Measurements from ENCODE around the gene DPF1. TPM values are rescaled to one million over a fixed set of nuclear protein-coding genes. Genes with fewer than 3 reads are reported as not detected.
A peak's percentile ranks its signal among the peaks of the same experiment; 100 is the strongest.

The DPF1 gene
- total and polyA plus RNA-seq, 10 of the 15 experiments (the other 5 are each of a cell fraction or from before 2014, with no cell fraction given), result 0.11 to 4.3 (median 2.4) TPM

- TF ChIP-seq RELA (IDR thresholded peaks at IDR 0.05; ENCODE audit: borderline replicate concordance, partially characterized antibody) (no peak), PML (IDR thresholded peaks at IDR 0.05; ENCODE audit: low read length) (no peak), PAX8 (IDR thresholded peaks at IDR 0.05) (no peak), SP1 (IDR thresholded peaks at IDR 0.05; ENCODE audit: low read depth, low read length) (peak; percentile 93), SMC3 (IDR thresholded peaks at IDR 0.05; ENCODE audit: borderline replicate concordance, low read length) (no peak), NFYB (IDR thresholded peaks at IDR 0.05; ENCODE audit: insufficient read depth, low read depth, low read length) (peak; percentile 82; the same call in 1 of the 2 replicates), E4F1 (IDR thresholded peaks at IDR 0.05; ENCODE audit: borderline replicate concordance, partially characterized antibody) (no peak), CBX3 (IDR thresholded peaks at IDR 0.05; ENCODE audit: borderline replicate concordance, low read depth) (no peak), CEBPB (IDR thresholded peaks at IDR 0.05; ENCODE audit: borderline replicate concordance in 1 of 2, low read depth in 2 of 2, low read length in 2 of 2) (no peak), IRF4 (IDR thresholded peaks at IDR 0.05; ENCODE audit: low read depth, low read length) (peak; percentile 48; the same call in 1 of the 2 replicates), BCL3 (IDR thresholded peaks at IDR 0.05; ENCODE audit: borderline replicate concordance, insufficient read depth, low read depth, low read length, poor library complexity, severe bottlenecking) (no peak), BHLHE40 (IDR thresholded peaks at IDR 0.05; ENCODE audit: borderline replicate concordance in 1 of 2, low read depth in 2 of 2, low read length in 1 of 2) (peak; percentile 84 to 91), MYB (IDR thresholded peaks at IDR 0.05; ENCODE audit: borderline replicate concordance, low read depth, low read length) (no peak), ZNF217 (IDR thresholded peaks at IDR 0.05) (no peak), JUND (IDR thresholded peaks at IDR 0.05; ENCODE audit: low read depth, low read length) (no peak), TCF7 (IDR thresholded peaks at IDR 0.05; ENCODE audit: borderline replicate concordance) (no peak)
- TF ChIP-seq, protein P1, sequence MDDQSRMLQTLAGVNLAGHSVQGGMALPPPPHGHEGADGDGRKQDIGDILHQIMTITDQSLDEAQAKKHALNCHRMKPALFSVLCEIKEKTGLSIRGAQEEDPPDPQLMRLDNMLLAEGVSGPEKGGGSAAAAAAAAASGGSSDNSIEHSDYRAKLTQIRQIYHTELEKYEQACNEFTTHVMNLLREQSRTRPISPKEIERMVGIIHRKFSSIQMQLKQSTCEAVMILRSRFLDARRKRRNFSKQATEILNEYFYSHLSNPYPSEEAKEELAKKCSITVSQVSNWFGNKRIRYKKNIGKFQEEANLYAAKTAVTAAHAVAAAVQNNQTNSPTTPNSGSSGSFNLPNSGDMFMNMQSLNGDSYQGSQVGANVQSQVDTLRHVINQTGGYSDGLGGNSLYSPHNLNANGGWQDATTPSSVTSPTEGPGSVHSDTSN (IDR thresholded peaks at IDR 0.05; ENCODE audit: insufficient replicate concordance, low read depth, low read length), result peak; percentile 67
- TF ChIP-seq, protein P2, sequence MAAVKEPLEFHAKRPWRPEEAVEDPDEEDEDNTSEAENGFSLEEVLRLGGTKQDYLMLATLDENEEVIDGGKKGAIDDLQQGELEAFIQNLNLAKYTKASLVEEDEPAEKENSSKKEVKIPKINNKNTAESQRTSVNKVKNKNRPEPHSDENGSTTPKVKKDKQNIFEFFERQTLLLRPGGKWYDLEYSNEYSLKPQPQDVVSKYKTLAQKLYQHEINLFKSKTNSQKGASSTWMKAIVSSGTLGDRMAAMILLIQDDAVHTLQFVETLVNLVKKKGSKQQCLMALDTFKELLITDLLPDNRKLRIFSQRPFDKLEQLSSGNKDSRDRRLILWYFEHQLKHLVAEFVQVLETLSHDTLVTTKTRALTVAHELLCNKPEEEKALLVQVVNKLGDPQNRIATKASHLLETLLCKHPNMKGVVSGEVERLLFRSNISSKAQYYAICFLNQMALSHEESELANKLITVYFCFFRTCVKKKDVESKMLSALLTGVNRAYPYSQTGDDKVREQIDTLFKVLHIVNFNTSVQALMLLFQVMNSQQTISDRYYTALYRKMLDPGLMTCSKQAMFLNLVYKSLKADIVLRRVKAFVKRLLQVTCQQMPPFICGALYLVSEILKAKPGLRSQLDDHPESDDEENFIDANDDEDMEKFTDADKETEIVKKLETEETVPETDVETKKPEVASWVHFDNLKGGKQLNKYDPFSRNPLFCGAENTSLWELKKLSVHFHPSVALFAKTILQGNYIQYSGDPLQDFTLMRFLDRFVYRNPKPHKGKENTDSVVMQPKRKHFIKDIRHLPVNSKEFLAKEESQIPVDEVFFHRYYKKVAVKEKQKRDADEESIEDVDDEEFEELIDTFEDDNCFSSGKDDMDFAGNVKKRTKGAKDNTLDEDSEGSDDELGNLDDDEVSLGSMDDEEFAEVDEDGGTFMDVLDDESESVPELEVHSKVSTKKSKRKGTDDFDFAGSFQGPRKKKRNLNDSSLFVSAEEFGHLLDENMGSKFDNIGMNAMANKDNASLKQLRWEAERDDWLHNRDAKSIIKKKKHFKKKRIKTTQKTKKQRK (IDR thresholded peaks at IDR 0.05; ENCODE audit: low read depth, low read length), result no peak
Observed at GRCh38 chr19:38224014-38224862, at the start of gene DPF1 (continued).
